K562 (cell line): ENCODE data around the gene BAIAP2.

Source experiments
- CHD2 ChIP-seq: IDR thresholded peaks from 2 replicates; pipeline ENCODE4 v1.6.1; 2011; ENCODE audit warnings: low read depth, low read length
- ESRRA ChIP-seq: fragments of 450-650 bp; IDR thresholded peaks from 2 replicates; pipeline ENCODE4 v1.6.1; 2014; ENCODE audit warnings: low read depth, mild to moderate bottlenecking, moderate library complexity, borderline replicate concordance
- IRF2 ChIP-seq: sonication (generic); formaldehyde crosslinking; IDR thresholded peaks from 2 replicates; pipeline ENCODE4 v1.8.1; 2022; ENCODE audit warnings: mild to moderate bottlenecking, missing genetic modification reagents
- PHF21A ChIP-seq: fragments of 450-650 bp; IDR thresholded peaks from 2 replicates; pipeline ENCODE4 v1.6.1; 2017; ENCODE audit warnings: low read depth, borderline replicate concordance
- POLR2AphosphoS5 ChIP-seq: IDR thresholded peaks from 2 replicates; pipeline ENCODE4 v1.6.1; 2011; ENCODE audit warnings: mild to moderate bottlenecking, low read depth, low read length, moderate library complexity; ENCODE audit not compliant: control insufficient read depth, insufficient read depth
- POLR3A ChIP-seq: IDR thresholded peaks from 2 replicates; pipeline ENCODE4 v1.6.1; 2011; ENCODE audit warnings: borderline replicate concordance, mild to moderate bottlenecking, moderate library complexity; ENCODE audit not compliant: insufficient read length, insufficient read depth; ENCODE audit errors: extremely low read depth
- YY1 ChIP-seq, 3 experiments: IDR thresholded peaks; 2 replicates each; pipeline ENCODE4 v1.6.1; 2011; ENCODE audit warnings: low read length in 2 of 3, mild to moderate bottlenecking in 2 of 3, moderate library complexity in 2 of 3, borderline replicate concordance in 1 of 3, control low read depth in 1 of 3, low read depth in 1 of 3; ENCODE audit not compliant: insufficient read depth in 3 of 3, insufficient replicate concordance in 2 of 3, control insufficient read depth in 1 of 3, insufficient read length in 1 of 3; ENCODE audit errors: extremely low read depth in 1 of 3
- TF ChIP-seq, protein P1 (sequence below): fragments of 250-450 bp; sonication (Bioruptor Pico); IDR thresholded peaks from 2 replicates; pipeline ENCODE4 v1.8.0; 2021; ENCODE audit warnings: moderate library complexity, mild to moderate bottlenecking, inconsistent platforms

- no peak for TF ChIP-seq PHF21A
- no peak for TF ChIP-seq POLR2AphosphoS5
- no peak for TF ChIP-seq IRF2 (CRISPR knock-in tag)
- TF ChIP-seq ESRRA: no peak
- no peak for TF ChIP-seq YY1 (IDR thresholded peaks at IDR 0.05; ENCODE audit: borderline replicate concordance in 1 of 3, control insufficient read depth in 1 of 3, extremely low read depth in 1 of 3, insufficient read depth in 3 of 3, insufficient read length in 1 of 3, insufficient replicate concordance in 2 of 3, low read depth in 1 of 3, low read length in 2 of 3)
- no peak for TF ChIP-seq CHD2
- TF ChIP-seq, protein P1, sequence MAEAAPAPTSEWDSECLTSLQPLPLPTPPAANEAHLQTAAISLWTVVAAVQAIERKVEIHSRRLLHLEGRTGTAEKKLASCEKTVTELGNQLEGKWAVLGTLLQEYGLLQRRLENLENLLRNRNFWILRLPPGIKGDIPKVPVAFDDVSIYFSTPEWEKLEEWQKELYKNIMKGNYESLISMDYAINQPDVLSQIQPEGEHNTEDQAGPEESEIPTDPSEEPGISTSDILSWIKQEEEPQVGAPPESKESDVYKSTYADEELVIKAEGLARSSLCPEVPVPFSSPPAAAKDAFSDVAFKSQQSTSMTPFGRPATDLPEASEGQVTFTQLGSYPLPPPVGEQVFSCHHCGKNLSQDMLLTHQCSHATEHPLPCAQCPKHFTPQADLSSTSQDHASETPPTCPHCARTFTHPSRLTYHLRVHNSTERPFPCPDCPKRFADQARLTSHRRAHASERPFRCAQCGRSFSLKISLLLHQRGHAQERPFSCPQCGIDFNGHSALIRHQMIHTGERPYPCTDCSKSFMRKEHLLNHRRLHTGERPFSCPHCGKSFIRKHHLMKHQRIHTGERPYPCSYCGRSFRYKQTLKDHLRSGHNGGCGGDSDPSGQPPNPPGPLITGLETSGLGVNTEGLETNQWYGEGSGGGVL (CRISPR knock-in tag): no peak
- no peak for TF ChIP-seq POLR3A
These were observed 73.3 kb downstream of the BAIAP2 start for GRCh38 chr17:81108220-81108619.
